ENCODE results near the gene RFPL2.
"Not testable (repeated sequence)": the region's sequence is repeated elsewhere in the genome, so short reads cannot be mapped to it uniquely, and the experiment has no call there.

RFPL2 gene

DNA sequence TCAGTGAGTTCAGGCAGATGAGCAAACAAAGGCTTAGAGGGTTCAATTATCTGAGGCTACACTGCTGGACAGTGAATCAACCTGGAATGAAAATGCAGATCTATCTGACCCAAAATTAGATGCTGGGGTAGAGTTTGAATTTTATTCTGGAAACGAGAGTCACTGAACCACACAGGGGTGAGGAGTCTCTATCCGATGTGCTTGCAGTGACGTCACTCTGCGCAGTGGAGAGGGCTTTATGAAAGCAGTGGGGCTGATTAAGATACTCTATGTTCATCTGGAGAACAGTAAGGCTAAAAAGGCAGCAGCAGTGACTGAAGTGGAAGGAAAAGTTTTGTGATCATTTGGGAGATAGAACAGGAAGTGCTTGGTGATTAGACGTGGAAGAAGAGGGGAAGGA, 44.5 kb downstream of the RFPL2 start:
- DNase-seq: not testable (repeated sequence)

DNA sequence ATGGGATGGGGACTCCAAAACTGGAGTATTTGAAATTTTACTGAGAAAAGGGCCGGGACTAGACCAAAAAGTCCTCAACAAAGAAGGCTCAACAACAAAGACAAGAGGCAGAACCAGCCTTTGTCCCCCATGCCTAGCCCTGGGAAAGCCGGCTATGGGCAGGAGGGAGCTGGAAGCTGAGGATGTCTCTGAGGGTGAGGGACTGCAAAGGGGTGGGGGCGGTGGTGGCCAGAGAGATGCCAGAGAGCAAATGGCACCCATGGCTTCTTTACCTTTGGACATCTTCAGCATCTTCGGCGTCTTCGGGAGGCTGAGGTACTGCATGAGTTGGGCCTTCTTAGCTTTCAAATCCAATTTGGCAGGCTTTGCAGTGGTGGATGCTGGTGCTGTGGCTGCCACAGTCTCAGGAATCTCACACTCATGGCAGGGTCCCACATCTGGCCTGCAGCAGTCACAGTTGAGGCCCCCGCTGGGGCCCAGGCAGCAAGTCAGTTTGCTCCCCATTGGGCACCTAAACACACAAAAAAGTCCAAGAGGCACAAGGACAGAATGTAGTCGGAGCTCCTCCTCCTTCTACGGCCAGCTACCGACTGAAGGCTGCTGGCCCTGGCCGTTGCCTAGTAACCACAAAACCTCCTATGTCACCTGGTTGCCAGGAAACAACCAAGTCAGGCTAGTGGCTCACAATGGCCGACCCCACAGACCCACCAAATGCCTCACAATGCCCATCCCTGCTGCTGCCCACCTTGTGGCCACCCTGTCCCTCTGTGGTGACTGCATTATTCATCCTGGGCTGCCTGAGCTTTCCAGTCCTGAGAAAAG, 46.0 kb downstream of the RFPL2 start, which contains the start of gene C22orf42:
Gene C22orf42 (minus strand): TSS at position 592 of the 822 bp plus-strand sequence. CDS start 88 bp downstream, at position 504.
- DNase-seq: no peak

DNA sequence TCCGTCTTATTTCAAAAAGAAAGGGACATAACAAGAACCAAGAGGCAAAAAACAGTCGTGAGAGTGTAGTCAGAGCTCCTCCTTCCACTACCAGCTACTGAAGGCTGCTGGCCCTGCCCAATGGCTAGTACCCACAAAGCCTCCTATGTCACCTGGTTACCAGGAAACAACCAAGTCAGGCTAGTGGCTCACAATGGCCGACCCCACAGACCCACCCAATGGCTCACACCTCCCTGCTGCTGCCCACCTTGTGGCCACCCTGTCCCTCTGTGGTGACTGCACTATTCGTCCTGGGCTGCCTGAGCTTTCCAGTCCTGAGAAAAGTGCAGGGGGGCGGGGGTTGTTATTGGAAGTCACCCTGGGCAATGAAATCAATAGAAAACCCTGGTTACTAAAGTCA, 47.2 kb downstream of the RFPL2 start:
- not testable (repeated sequence) for DNase-seq

DNA sequence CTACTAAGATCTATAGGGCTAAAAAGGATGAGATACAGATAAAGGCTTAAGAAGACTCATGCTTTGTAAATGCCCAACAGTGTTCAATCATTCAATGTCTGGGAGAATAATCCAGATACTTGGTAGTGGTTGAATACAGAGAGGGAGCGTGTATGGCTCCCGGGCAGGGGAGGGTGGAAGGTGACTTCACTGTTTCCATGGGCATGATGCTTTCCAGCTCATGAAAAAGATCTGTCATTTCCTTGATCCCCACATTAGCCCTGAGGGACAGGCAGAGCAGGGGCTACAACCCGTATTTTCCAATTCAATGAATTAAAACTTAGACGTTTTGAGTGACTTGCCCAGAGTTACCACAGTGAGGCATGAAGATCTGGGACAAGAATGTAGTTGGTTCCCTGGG, 50.1 kb downstream of the RFPL2 start:
- not testable (repeated sequence) for DNase-seq

DNA sequence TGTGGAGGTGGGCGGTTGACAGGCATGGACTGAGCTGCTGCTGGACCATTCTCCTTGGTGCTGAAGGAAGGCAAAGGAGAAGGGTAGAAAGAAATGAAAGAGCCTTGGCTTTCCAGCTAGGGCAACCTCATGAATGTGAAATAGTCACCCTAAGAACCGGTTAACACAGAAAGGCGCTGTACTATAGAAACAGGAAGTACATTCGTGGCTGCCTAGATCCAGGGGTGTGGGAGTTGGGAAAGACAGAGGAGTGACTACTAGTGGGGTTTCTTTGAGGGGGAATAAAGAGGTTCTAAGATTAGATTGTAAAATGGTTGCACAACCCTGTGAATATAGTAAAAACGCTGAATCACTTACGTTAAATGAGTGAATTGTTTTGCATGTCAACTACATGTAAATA, 53.2 kb downstream of the RFPL2 start:
- DNase-seq: not testable (repeated sequence)

DNA sequence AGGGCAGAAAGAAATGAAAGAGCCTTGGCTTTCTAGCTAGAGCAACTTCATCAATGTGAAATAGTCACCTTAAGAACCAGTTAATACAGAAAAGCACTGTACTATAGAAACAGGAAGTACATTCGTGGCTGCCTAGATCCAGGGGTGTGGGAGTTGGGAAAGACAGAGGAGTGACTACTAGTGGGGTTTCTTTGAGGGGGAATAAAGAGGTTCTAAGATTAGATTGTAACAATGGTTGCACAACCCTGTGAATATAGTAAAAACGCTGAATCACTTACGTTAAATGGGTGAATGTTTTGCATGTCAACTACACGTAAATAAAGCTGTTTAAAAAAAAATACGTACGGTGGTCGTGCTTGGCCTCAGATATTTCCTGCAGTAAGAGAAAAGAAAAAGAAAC, 54.2 kb downstream of the RFPL2 start:
- not testable (repeated sequence) for DNase-seq

DNA sequence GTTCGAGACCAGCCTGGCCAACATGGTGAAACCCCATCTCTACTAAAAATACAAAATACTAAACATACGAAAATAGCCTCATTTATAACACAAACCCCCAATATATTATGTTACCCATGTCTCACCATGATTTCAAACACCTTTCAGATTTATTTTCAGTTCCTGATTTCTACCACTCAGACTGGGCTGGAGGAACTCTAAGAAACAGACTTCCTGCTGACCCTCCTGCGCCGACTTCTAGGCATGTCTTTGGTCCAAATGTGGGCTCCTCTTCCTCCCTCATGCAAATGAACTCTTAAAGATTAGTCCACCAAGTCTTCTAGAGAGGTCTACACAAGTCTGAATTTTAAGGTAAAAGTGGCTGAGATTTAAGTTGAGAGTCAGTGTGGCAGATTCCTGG, 56.5 kb downstream of the RFPL2 start:
- not testable (repeated sequence) for DNase-seq

DNA sequence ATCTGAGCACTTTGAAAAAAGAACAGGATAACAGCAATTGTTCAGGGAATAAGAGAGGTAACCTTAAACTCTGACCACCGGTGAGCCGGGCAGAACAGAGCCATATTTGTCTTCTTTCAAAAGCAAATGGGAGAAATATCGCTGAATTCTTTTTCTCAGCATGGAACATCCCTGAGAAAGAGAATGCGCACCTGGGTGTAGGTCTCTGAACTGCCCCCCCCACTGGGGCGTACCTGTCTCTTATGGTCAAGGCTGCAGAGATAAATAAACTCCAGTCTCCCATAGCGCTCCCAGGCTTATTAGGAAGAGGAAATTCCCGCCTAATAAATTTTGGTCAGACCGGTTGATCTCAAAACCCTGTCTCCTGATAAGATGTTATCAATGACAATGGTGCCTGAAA, 57.7 kb downstream of the RFPL2 start:
- not testable (repeated sequence) for DNase-seq

DNA sequence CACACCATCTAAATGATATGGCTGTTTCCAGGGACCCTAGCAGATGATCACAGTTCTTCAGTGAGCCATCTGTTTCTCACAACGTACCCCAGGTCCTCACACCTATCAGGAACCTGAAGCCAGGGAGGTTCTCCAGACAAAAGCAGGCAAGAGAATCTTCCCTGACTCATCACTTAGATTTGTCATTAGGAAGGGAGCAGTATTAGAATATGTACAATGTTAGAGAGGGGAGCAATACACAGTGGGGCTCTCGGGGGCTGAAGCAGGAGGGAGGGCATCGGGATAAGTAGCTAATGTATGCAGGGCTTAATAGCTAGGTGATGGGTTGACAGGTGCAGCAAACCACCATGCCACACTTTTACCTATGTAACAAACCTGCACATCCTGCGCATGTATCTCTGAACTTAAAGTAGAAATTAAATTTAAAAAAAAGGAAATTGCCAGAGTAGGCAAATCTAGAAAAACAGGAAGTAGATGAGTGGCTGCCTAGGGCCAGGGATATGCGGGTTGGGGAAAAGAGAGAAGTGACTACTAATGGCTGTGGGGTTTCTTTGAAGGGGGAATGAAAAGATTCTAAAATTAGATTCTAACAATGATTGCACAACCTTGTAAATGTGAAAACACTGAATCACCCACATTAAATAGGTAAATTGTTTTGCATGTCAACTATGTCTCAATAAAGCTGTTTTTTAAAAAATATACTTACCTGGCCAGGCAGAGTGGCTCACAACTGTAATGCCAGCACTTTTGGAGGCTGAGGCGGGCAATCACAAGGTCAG, 60.2 kb downstream of the RFPL2 start:
- DNase-seq: peak; percentile 28

DNA sequence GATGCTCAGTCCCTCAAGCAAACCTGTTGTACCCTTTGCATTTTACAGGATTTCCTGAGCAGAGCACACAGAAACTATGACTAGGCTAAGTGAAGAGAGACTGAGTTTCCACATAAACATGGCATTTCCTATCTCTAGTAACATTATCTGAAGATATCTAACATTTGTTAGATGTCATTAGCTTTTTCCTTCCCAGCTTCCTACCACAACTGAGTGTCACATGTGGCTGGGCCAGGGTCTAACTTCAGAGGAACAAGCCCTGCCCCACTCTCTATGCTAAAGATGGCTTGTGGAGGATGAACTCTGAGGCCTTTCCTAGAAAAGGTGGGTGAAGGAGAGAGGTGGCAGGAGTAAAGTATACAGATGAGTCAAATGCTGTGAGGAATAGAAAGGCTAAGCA, 62.3 kb downstream of the RFPL2 start:
- DNase-seq: no peak

DNA sequence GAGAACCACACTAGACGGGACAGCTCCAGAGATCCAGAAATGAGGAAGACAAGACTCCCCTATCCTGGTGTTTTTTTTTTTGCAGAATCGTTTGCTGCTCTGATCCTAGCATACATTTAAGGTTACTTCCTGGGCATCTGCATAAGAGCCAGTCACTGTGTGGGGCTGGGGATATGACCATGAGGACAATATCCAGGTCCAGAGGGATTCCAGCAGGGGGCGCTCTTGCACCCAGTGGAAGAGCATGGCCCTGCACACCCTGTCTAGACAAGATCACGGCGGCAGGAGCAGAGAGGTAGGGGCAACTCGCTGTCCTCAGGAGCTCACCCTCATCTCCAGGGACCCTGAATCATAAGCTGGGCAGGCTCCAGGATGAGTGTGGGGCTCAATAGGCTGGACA, 64.2 kb downstream of the RFPL2 start:
- DNase-seq: peak; percentile 8
